GM12873 (cell line): ENCODE results near the gene HIVEP1.

Experiments used
- CTCF ChIP-seq: IDR thresholded peaks from 2 replicates; pipeline ENCODE4 v1.5.1; 2012; ENCODE audit warnings: low read depth, mild to moderate bottlenecking, moderate library complexity, low read length, control low read depth; ENCODE audit not compliant: insufficient read depth; ENCODE audit errors: missing control alignments

The HIVEP1 gene

GRCh38 chr6:12200761-12201160 lies 188.6 kb downstream of the HIVEP1 start:
- no peak for TF ChIP-seq CTCF

- TF ChIP-seq CTCF: no peak
These were observed 190.9 kb downstream of the HIVEP1 start for GRCh38 chr6:12203001-12203400.

- TF ChIP-seq CTCF: no peak
These were observed 196.1 kb downstream of the HIVEP1 start for GRCh38 chr6:12208190-12208589.

GRCh38 chr6:12208673-12209072 lies 196.6 kb downstream of the HIVEP1 start:
- no peak for TF ChIP-seq CTCF
